Measurements from ENCODE around the gene KCNAB2. TPM values are rescaled to one million over a fixed set of nuclear protein-coding genes. Genes with fewer than 3 reads are reported as not detected.

The KCNAB2 gene
- polyA plus RNA-seq, 2 donors: 2.2 to 2.8 TPM

DNA sequence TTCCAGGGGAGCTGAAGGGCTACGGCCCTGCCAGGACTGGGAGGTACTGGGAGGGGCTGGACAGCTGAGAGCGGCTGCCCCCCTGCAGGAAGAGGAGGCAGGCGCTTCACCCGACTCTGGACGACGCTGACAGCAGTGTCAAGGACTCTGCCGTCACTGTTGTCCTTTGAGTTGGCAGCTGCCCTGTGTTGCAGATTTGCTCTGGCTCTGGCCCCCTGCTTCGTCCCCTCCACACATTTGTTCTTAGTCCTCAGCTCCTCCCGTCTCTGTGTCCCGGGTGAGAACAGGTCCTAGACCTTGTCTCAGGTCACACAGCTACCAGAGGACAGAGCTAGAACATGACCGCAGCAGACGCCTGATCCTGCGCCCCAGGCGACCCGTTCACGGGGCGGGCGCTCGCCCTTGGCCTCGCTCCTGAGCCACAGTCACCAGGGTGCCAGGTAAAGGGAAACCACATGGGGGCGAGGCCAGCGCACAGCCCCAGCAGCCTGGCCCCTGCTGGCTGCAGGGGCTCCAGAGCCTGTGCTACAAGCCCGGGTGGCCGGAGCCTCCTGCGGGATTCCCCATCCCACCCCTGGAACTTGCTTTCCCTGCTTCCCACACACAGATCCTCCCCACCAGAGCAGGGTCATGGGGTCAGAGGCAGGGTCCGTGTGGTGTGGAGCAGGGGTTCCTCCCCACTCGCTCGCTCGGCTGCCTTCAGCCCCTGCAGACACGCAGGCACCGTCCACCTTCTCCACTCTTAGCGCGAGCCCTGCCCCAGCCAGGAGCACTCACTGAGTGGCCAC, 42.8 kb upstream of the KCNAB2 start:
- Histone ChIP-seq H3K27me3 (ENCODE audit: control insufficient read depth in 1 of 2, insufficient read depth in 2 of 2, low read length in 2 of 2) (no peaks in the 10 kb centered on the region), H3K36me3 (ENCODE audit: control insufficient read depth in 2 of 2, insufficient read depth in 2 of 2, low read length in 1 of 2) (no peaks in the 10 kb centered on the region), H3K27ac (ENCODE audit: low read depth in 2 of 2, low read length in 1 of 2) (no peak overlapping the region), H3K9me3 (ENCODE audit: control insufficient read depth in 2 of 2, insufficient read depth in 1 of 2, low read depth in 1 of 2, low read length in 1 of 2) (no peaks in the 10 kb centered on the region), H3K4me1 (ENCODE audit: control insufficient read depth in 2 of 2, insufficient read depth in 2 of 2, low read length in 1 of 2) (no peaks in the 10 kb centered on the region), H3K4me3 (ENCODE audit: low read depth in 1 of 2, low read length in 2 of 2) (no peak overlapping the region)
- WGBS, 2 donors: 62 to 75% methylated on average over 32 to 33 of the region's 33 CpGs

GRCh38 chr1:6003568-6004411, 41.9 kb upstream of the KCNAB2 start:
- no peaks in the 10 kb centered on the region for H3K9me3 ChIP-seq (ENCODE audit: control insufficient read depth in 2 of 2, insufficient read depth in 1 of 2, low read depth in 1 of 2, low read length in 1 of 2)
- no peaks in the 10 kb centered on the region for H3K4me1 ChIP-seq (ENCODE audit: control insufficient read depth in 2 of 2, insufficient read depth in 2 of 2, low read length in 1 of 2)
- H3K36me3 ChIP-seq (ENCODE audit: control insufficient read depth in 2 of 2, insufficient read depth in 2 of 2, low read length in 1 of 2): no peaks in the 10 kb centered on the region
- WGBS, 2 donors: 75 to 78% methylated on average over 24 of the region's 24 CpGs
- H3K27me3 ChIP-seq (ENCODE audit: control insufficient read depth in 1 of 2, insufficient read depth in 2 of 2, low read length in 2 of 2): no peaks in the 10 kb centered on the region
- no peak overlapping the region for H3K27ac ChIP-seq (ENCODE audit: low read depth in 2 of 2, low read length in 1 of 2)
- no peak overlapping the region for H3K4me3 ChIP-seq (ENCODE audit: low read depth in 1 of 2, low read length in 2 of 2)

DNA sequence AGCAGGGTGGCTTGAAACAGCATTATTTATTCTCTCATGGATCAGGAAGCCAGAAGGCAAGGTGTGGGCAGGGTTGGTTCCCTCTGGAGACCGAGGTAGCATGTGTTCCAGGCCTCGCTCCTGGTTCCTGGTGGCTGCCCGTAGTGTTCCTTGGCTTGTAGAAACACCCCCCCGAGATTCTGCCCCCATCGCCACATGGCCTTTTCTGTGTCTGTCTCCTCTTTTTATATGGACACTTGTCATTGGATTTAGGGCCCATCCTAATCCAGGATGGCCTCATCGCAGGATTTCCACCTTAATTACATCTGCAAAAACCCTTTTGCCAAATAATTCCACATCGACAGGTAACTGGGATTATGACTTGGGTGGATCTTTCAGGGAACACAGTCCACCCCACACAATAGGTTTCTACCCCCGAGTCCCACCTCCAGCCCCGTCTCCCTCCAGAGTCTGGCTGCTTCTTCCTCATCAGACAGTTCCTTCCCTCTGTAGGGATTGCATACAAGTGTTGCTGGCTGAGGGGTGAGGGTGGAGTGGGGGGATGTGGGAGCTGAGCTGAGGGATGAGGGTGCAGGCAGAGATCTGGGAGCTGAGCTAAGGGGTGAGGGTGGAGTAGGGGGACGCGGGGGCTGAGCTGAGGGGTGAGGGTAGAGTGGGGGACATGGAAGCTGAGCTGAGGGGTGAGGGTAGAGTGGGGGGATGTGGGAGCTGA, 41.1 kb upstream of the KCNAB2 start:
- no peaks in the 10 kb centered on the region for H3K36me3 ChIP-seq (ENCODE audit: control insufficient read depth in 2 of 2, insufficient read depth in 2 of 2, low read length in 1 of 2)
- H3K27me3 ChIP-seq (ENCODE audit: control insufficient read depth in 1 of 2, insufficient read depth in 2 of 2, low read length in 2 of 2): no peaks in the 10 kb centered on the region
- H3K4me1 ChIP-seq (ENCODE audit: control insufficient read depth in 2 of 2, insufficient read depth in 2 of 2, low read length in 1 of 2): no peaks in the 10 kb centered on the region
- no peak overlapping the region for H3K27ac ChIP-seq (ENCODE audit: low read depth in 2 of 2, low read length in 1 of 2)
- no peak overlapping the region for H3K4me3 ChIP-seq (ENCODE audit: low read depth in 1 of 2, low read length in 2 of 2)
- WGBS, 2 donors: 91 to 93% methylated on average over 11 of the region's 11 CpGs
- no peaks in the 10 kb centered on the region for H3K9me3 ChIP-seq (ENCODE audit: control insufficient read depth in 2 of 2, insufficient read depth in 1 of 2, low read depth in 1 of 2, low read length in 1 of 2)

DNA sequence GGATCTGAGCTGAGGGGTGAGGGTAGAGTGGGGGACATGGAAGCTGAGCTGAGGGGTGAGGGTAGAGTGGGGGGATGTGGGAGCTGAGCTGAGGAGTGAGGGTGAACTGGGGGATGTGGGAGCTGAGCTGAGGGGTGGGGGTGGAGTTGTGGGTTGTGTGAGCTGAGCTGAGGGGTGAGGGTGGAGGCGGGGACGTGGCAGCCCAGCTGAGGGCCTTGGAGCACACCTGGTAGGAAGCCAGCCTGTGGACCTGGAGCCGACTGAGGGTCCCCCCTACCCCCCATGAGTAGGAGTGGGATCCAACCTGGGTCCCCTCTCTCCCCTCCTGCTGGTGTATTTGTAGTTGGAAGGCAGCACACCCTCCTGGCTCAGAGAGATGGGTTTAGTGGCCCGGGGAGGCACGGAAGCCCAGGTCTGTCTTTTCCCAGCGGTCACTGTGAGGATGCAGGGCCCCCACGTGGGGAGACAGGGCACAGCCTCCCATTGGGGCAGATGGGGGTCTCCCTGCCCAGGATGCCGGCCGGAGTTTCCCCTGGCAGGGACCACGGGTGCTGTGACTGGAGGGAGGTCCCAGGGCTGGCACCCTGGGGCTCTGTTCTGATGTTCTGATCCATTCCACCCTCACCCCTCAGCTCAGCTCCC, 40.3 kb upstream of the KCNAB2 start:
- no peak overlapping the region for H3K27ac ChIP-seq (ENCODE audit: low read depth in 2 of 2, low read length in 1 of 2)
- H3K4me3 ChIP-seq (ENCODE audit: low read depth in 1 of 2, low read length in 2 of 2): no peak overlapping the region
- H3K4me1 ChIP-seq (ENCODE audit: control insufficient read depth in 2 of 2, insufficient read depth in 2 of 2, low read length in 1 of 2): no peaks in the 10 kb centered on the region
- H3K36me3 ChIP-seq (ENCODE audit: control insufficient read depth in 2 of 2, insufficient read depth in 2 of 2, low read length in 1 of 2): no peaks in the 10 kb centered on the region
- no peaks in the 10 kb centered on the region for H3K27me3 ChIP-seq (ENCODE audit: control insufficient read depth in 1 of 2, insufficient read depth in 2 of 2, low read length in 2 of 2)
- no peaks in the 10 kb centered on the region for H3K9me3 ChIP-seq (ENCODE audit: control insufficient read depth in 2 of 2, insufficient read depth in 1 of 2, low read depth in 1 of 2, low read length in 1 of 2)
- WGBS, 2 donors: 78 to 80% methylated on average over 9 to 10 of the region's 10 CpGs

DNA sequence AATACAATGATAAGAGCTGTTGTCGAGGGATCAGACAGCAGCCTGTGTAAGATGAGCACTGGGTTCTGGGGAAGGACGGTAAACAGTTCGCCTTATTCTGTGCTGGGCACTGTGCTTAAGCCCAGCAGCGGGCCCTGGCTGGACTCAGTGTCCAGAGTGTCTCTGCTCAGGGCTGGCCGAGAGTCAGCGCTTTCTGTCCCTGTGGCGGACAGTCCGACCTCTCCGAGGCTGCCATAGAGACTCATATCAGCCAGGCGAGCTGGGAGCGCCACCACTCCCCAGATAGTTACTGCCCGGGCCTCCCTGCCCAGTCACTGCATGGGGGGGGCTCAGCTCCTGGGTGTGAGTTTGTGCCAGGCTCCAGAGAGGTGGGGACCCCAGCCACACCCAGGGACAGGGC, 38.8 kb upstream of the KCNAB2 start:
- no peaks in the 10 kb centered on the region for H3K27me3 ChIP-seq (ENCODE audit: control insufficient read depth in 1 of 2, insufficient read depth in 2 of 2, low read length in 2 of 2)
- no peak overlapping the region for H3K4me3 ChIP-seq (ENCODE audit: low read depth in 1 of 2, low read length in 2 of 2)
- WGBS, 2 donors: 80 to 90% methylated on average over 12 of the region's 12 CpGs
- H3K27ac ChIP-seq (ENCODE audit: low read depth in 2 of 2, low read length in 1 of 2): no peak overlapping the region
- H3K36me3 ChIP-seq (ENCODE audit: control insufficient read depth in 2 of 2, insufficient read depth in 2 of 2, low read length in 1 of 2): no peaks in the 10 kb centered on the region
- H3K9me3 ChIP-seq (ENCODE audit: control insufficient read depth in 2 of 2, insufficient read depth in 1 of 2, low read depth in 1 of 2, low read length in 1 of 2): no peaks in the 10 kb centered on the region
- H3K4me1 ChIP-seq (ENCODE audit: control insufficient read depth in 2 of 2, insufficient read depth in 2 of 2, low read length in 1 of 2): no peaks in the 10 kb centered on the region

GRCh38 chr1:6007318-6008083, 38.2 kb upstream of the KCNAB2 start:
- Histone ChIP-seq H3K4me3 (ENCODE audit: low read depth in 1 of 2, low read length in 2 of 2) (no peak overlapping the region), H3K27me3 (ENCODE audit: control insufficient read depth in 1 of 2, insufficient read depth in 2 of 2, low read length in 2 of 2) (no peaks in the 10 kb centered on the region), H3K27ac (ENCODE audit: low read depth in 2 of 2, low read length in 1 of 2) (no peak overlapping the region), H3K36me3 (ENCODE audit: control insufficient read depth in 2 of 2, insufficient read depth in 2 of 2, low read length in 1 of 2) (no peaks in the 10 kb centered on the region), H3K9me3 (ENCODE audit: control insufficient read depth in 2 of 2, insufficient read depth in 1 of 2, low read depth in 1 of 2, low read length in 1 of 2) (no peaks in the 10 kb centered on the region), H3K4me1 (ENCODE audit: control insufficient read depth in 2 of 2, insufficient read depth in 2 of 2, low read length in 1 of 2) (no peaks in the 10 kb centered on the region)
- WGBS, 2 donors: 73 to 82% methylated on average over 25 of the region's 25 CpGs

- WGBS, 2 donors: 83 to 86% methylated on average over 11 of the region's 11 CpGs
- H3K4me1 ChIP-seq (ENCODE audit: control insufficient read depth in 2 of 2, insufficient read depth in 2 of 2, low read length in 1 of 2): no peaks in the 10 kb centered on the region
These were observed 37.6 kb upstream of the KCNAB2 start for GRCh38 chr1:6008084-6008415.

DNA sequence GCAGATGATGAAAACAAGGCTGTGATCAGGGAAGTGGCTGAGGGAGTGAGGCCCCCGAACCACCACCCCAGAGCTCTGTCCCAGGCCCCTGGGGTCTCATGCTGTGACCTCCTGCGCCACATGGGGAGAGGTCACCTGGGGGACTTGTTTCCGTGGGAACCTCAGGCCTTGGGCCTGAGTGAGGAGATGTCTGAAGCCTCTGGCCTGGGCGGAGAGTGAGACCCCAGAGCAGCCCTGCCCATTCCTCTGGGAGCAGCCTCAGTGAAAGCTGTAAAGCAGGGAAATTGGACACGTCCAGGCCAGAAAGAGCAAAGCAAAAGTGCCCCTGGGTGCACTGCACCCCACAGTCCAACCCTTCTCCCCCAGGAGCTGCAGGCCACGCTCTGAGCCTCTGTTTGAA, 37.0 kb upstream of the KCNAB2 start:
- no peaks in the 10 kb centered on the region for H3K27me3 ChIP-seq (ENCODE audit: control insufficient read depth in 1 of 2, insufficient read depth in 2 of 2, low read length in 2 of 2)
- H3K27ac ChIP-seq (ENCODE audit: low read depth in 2 of 2, low read length in 1 of 2): no peak overlapping the region
- no peak overlapping the region for H3K4me3 ChIP-seq (ENCODE audit: low read depth in 1 of 2, low read length in 2 of 2)
- no peaks in the 10 kb centered on the region for H3K4me1 ChIP-seq (ENCODE audit: control insufficient read depth in 2 of 2, insufficient read depth in 2 of 2, low read length in 1 of 2)
- 74 to 75% methylated on average over 6 of the region's 6 CpGs for WGBS, 2 donors
- no peaks in the 10 kb centered on the region for H3K9me3 ChIP-seq (ENCODE audit: control insufficient read depth in 2 of 2, insufficient read depth in 1 of 2, low read depth in 1 of 2, low read length in 1 of 2)
- H3K36me3 ChIP-seq (ENCODE audit: control insufficient read depth in 2 of 2, insufficient read depth in 2 of 2, low read length in 1 of 2): peaks cover 0 to 2% of the 10 kb centered on the region in 2 donors

More at GRCh38 chr1:6008084-6008415, 37.6 kb upstream of the KCNAB2 start:
- H3K4me3 ChIP-seq (ENCODE audit: low read depth in 1 of 2, low read length in 2 of 2): no peak overlapping the region
- H3K36me3 ChIP-seq (ENCODE audit: control insufficient read depth in 2 of 2, insufficient read depth in 2 of 2, low read length in 1 of 2): peaks cover 0 to 2% of the 10 kb centered on the region in 2 donors
- no peak overlapping the region for H3K27ac ChIP-seq (ENCODE audit: low read depth in 2 of 2, low read length in 1 of 2)
- no peaks in the 10 kb centered on the region for H3K27me3 ChIP-seq (ENCODE audit: control insufficient read depth in 1 of 2, insufficient read depth in 2 of 2, low read length in 2 of 2)
- no peaks in the 10 kb centered on the region for H3K9me3 ChIP-seq (ENCODE audit: control insufficient read depth in 2 of 2, insufficient read depth in 1 of 2, low read depth in 1 of 2, low read length in 1 of 2)

Measured in esophagus (tissue), 2 donors.